IMR-90 (cell line): ENCODE measurements around the gene TK2. TPM values are rescaled to one million over a fixed set of nuclear protein-coding genes. Genes with fewer than 3 reads are reported as not detected.
A peak's percentile ranks its signal among the peaks of the same experiment; 100 is the strongest.

ENCODE experiments used
- ATAC-seq: fragments of 200-7000 bp; cut with Tn5 transposase; 2 replicates; pipeline ENCODE4 v1.9.1; 2020; ENCODE audit warnings: low read depth, mild to moderate bottlenecking, moderate library complexity
- BruUV-seq: library from RNA; stranded (reverse); fragments of 400-500 nt; replicated peaks from 2 replicates; lab custom pipeline; 2021; lab: Mats Ljungman, UMichigan
- CTCF ChIA-PET: fragments of 300-600 bp; formaldehyde crosslinking; extraction: SDS; loops from one replicate; lab custom pipeline; 2021; ENCODE audit warnings: antibody characterized with exemption; lab: Yijun Ruan, JAX
- POLR2A ChIA-PET: fragments of 300-600 bp; sonication (Branson Sonifier 250); formaldehyde crosslinking; loops from one replicate; lab custom pipeline; 2022; ENCODE audit warnings: antibody characterized with exemption; ENCODE audit not compliant: unreplicated experiment; lab: Charles Lee
- DNase-seq: peaks from one replicate; pipeline ENCODE4 v3.0.0; 2013
- H2AFZ ChIP-seq: replicated peaks from 2 replicates; pipeline ENCODE3; 2013; ENCODE audit warnings: low read length, mild to moderate bottlenecking; ENCODE audit not compliant: poor library complexity
- H2AK5ac ChIP-seq: 2 replicates; pipeline ENCODE4 v1.6.1; 2013; ENCODE audit warnings: low read depth, low read length, inconsistent platforms
- H2AK9ac ChIP-seq: replicated peaks from 2 replicates; pipeline ENCODE3; 2013; ENCODE audit warnings: mild to moderate bottlenecking, low read depth, low read length, moderate library complexity; ENCODE audit not compliant: poor library complexity
- H2BK120ac ChIP-seq: 2 replicates; pipeline ENCODE4 v1.6.1; 2013; ENCODE audit warnings: low read depth, low read length, inconsistent platforms
- H2BK15ac ChIP-seq: 3 replicates; pipeline ENCODE4 v1.6.1; 2013; ENCODE audit warnings: low read depth, low read length, inconsistent platforms
- H2BK20ac ChIP-seq: 2 replicates; pipeline ENCODE4 v1.6.1; 2013; ENCODE audit warnings: low read depth, mild to moderate bottlenecking, inconsistent platforms, low read length, moderate library complexity
- H2BK5ac ChIP-seq: 2 replicates; pipeline ENCODE4 v1.6.1; 2013; ENCODE audit warnings: mild to moderate bottlenecking, low read depth, low read length, inconsistent platforms; ENCODE audit not compliant: poor library complexity, severe bottlenecking
- H3K14ac ChIP-seq: replicated peaks from 2 replicates; pipeline ENCODE4 v1.6.1; 2013; ENCODE audit warnings: low read depth, low read length, inconsistent platforms
- H3K18ac ChIP-seq: 2 replicates; pipeline ENCODE4 v1.6.1; 2013; ENCODE audit warnings: low read depth, low read length, control low read depth
- H3K23ac ChIP-seq: 2 replicates; pipeline ENCODE4 v1.6.1; 2013; ENCODE audit warnings: low read depth, low read length, inconsistent platforms
- H3K27ac ChIP-seq: 2 replicates; pipeline ENCODE4 v1.5.1; 2013; ENCODE audit warnings: mild to moderate bottlenecking, control low read depth, low read length; ENCODE audit not compliant: insufficient read depth
- H3K27me3 ChIP-seq: 2 replicates; pipeline ENCODE4 v1.6.1; 2013; ENCODE audit warnings: low read length; ENCODE audit not compliant: control insufficient read depth, insufficient read depth
- H3K36me3 ChIP-seq: 2 replicates; pipeline ENCODE4 v1.6.1; 2013; ENCODE audit warnings: low read length, mixed read lengths; ENCODE audit not compliant: control insufficient read depth, insufficient read depth
- H3K4ac ChIP-seq: 2 replicates; pipeline ENCODE4 v1.6.1; 2013; ENCODE audit warnings: low read depth, low read length, inconsistent platforms
- H3K4me1 ChIP-seq: 2 replicates; pipeline ENCODE4 v1.6.1; 2013; ENCODE audit warnings: low read length, mixed read lengths; ENCODE audit not compliant: control insufficient read depth, insufficient read depth
- H3K4me2 ChIP-seq: 2 replicates; pipeline ENCODE4 v1.6.1; 2013; ENCODE audit warnings: low read depth, mild to moderate bottlenecking, control low read depth, low read length, moderate library complexity
- H3K4me3 ChIP-seq: 2 replicates; pipeline ENCODE4 v1.5.1; 2013; ENCODE audit warnings: low read depth, mild to moderate bottlenecking, control low read depth, low read length, moderate library complexity; ENCODE audit not compliant: insufficient read depth
- H3K56ac ChIP-seq: 2 replicates; pipeline ENCODE4 v1.6.1; 2013; ENCODE audit warnings: low read length, inconsistent platforms; ENCODE audit not compliant: insufficient read depth; ENCODE audit errors: extremely low read depth
- H3K79me1 ChIP-seq, 2 experiments: 2 replicates each; pipeline ENCODE4 v1.6.1; 2013; ENCODE audit warnings: low read length in 2 of 2, inconsistent platforms in 1 of 2, low read depth in 1 of 2
- H3K9ac ChIP-seq: 2 replicates; pipeline ENCODE4 v1.6.1; 2013; ENCODE audit warnings: low read depth, low read length, control low read depth
- H3K9me1 ChIP-seq: 2 replicates; pipeline ENCODE4 v1.6.1; 2013; ENCODE audit warnings: low read length, inconsistent platforms; ENCODE audit not compliant: insufficient read depth
- H3K9me3 ChIP-seq: 2 replicates; pipeline ENCODE4 v1.6.1; 2013; ENCODE audit warnings: low read length; ENCODE audit not compliant: control insufficient read depth, insufficient read depth
- H4K20me1 ChIP-seq: 2 replicates; pipeline ENCODE4 v1.6.1; 2013; ENCODE audit warnings: low read length, inconsistent platforms; ENCODE audit not compliant: insufficient read depth
- H4K5ac ChIP-seq: 2 replicates; pipeline ENCODE4 v1.6.1; 2013; ENCODE audit warnings: mild to moderate bottlenecking, low read depth, low read length, control low read depth
- H4K8ac ChIP-seq, 2 experiments: 2 replicates each; pipeline ENCODE4 v1.6.1; 2013; ENCODE audit warnings: low read depth in 2 of 2, low read length in 2 of 2, control low read depth in 1 of 2, inconsistent platforms in 1 of 2
- H4K91ac ChIP-seq: 2 replicates; pipeline ENCODE4 v1.6.1; 2013; ENCODE audit warnings: low read depth, low read length, inconsistent platforms; ENCODE audit not compliant: insufficient read depth
- BHLHE40 ChIP-seq: fragments of 150-350 bp; IDR thresholded peaks from 2 replicates; pipeline ENCODE4 v1.6.1; 2016; ENCODE audit warnings: mild to moderate bottlenecking, low read depth, low read length
- CEBPB ChIP-seq: IDR thresholded peaks from 2 replicates; pipeline ENCODE4 v1.6.1; 2012; ENCODE audit warnings: low read depth, low read length, improper control_type of control experiment
- RAD21 ChIP-seq: IDR thresholded peaks from 2 replicates; pipeline ENCODE4 v1.6.1; 2012; ENCODE audit warnings: low read length, improper control_type of control experiment
- WGBS, 2 experiments: methylation state at CpG; one replicate each; pipeline versions ENCODE4 v1.1.5 to v1.1.7; 2013; ENCODE audit warnings: missing lambda C conversion rate in 2 of 2; ENCODE audit not compliant: insufficient read length in 1 of 2; ENCODE audit errors: extremely low coverage in 2 of 2; 5-methylcytosine and 5-hydroxymethylcytosine counted together
- dilution Hi-C: fragments of 300-500 bp; cut with HindIII; formaldehyde crosslinking; loops from one replicate; pipeline ENCODE4 v1.14.3; 2018; ENCODE audit warnings: low sequenced_read_pairs; ENCODE audit not compliant: unreplicated experiment
- in situ Hi-C: fragments of 300-500 bp; cut with MboI; formaldehyde crosslinking; loops from 3 replicates; pipeline ENCODE4 v1.14.3; 2019; ENCODE audit warnings: low sequenced_read_pairs, inconsistent platforms, mixed read lengths
- intact Hi-C: fragments of 100-400 bp; cut with micrococcal nuclease; formaldehyde crosslinking; loops from 2 replicates; pipeline ENCODE4 v1.10.0; 2022
- polyA plus RNA-seq, 3 experiments: library from polyadenylated mRNA; depleted of rRNA; stranded (reverse); fragments of >200 nt; gene quantifications; 2 replicates each; pipeline ENCODE4 v1.2.3, GENCODE V29; 2012; ENCODE audit warnings: low replicate concordance in 1 of 3
- total RNA-seq: library from RNA; depleted of rRNA; stranded (reverse); fragments of >200 nt; gene quantifications from 2 replicates; pipeline ENCODE4 v1.2.3, GENCODE V29; 2012
- TF ChIP-seq, protein P1 (sequence below): fragments of 150-350 bp; IDR thresholded peaks from 2 replicates; pipeline ENCODE4 v1.6.1; 2016; ENCODE audit warnings: low read depth, mild to moderate bottlenecking, low read length, moderate library complexity, borderline replicate concordance
- TF ChIP-seq, protein P2 (sequence below): fragments of 150-350 bp; IDR thresholded peaks from 2 replicates; pipeline ENCODE4 v1.6.1; 2017; ENCODE audit warnings: mild to moderate bottlenecking, antibody characterized with exemption, low read length, low read depth

TK2 gene
- total and polyA plus RNA-seq, 2 of the 4 experiments (the other 2 are of a cell fraction), result 14.7 to 16.5 TPM

DNA sequence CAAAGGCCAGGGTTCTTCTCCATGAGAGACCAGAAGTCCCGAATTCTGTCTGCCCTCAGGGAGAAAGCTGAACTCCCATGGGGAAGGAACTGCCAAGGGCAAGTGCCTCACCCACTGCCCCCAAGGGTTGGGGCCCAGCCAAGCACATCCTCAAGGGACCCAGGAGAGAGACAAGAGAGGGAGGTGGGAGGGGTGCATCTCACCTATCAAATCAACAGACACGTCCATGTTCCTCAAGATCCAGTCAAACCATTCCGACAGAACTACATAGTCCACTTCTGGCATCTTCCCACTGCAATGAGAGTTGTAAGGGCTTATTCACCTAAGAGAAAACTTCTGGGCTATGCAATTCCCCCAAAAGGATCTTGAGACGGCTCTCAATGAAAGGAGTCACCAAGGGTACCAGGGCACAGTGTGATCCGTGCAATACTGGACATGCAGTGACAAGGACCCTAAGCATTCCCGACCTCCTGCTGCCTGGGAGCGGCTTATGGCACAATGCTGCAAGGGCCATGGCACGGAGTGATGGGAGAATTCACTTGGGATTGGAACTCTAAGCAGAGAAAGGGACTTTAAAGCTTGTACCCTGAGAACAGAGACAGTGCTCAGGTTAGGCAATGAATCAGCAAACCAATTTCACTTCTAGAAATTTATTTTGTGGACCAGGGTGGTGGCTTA lies 32.2 kb downstream of the TK2 start:
- H2BK20ac ChIP-seq, result peak overlapping the region; percentile 97
- H3K9me1 ChIP-seq, result peaks cover 48% of the 10 kb centered on the region
- peak overlapping the region; percentile 93 for H2BK5ac ChIP-seq
- peak overlapping the region; percentile 91 to 99 for H4K8ac ChIP-seq
- peak overlapping the region; percentile 46; the same call in 1 of the 2 replicates for H3K9ac ChIP-seq
- peak overlapping the region; percentile 99 for H3K4ac ChIP-seq
- no peak for DNase-seq
- TF ChIP-seq BHLHE40 (no peak), RAD21 (no peak), CEBPB (no peak)
- TF ChIP-seq, protein P1, sequence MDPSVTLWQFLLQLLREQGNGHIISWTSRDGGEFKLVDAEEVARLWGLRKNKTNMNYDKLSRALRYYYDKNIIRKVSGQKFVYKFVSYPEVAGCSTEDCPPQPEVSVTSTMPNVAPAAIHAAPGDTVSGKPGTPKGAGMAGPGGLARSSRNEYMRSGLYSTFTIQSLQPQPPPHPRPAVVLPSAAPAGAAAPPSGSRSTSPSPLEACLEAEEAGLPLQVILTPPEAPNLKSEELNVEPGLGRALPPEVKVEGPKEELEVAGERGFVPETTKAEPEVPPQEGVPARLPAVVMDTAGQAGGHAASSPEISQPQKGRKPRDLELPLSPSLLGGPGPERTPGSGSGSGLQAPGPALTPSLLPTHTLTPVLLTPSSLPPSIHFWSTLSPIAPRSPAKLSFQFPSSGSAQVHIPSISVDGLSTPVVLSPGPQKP, result no peak
- TF ChIP-seq, protein P2, sequence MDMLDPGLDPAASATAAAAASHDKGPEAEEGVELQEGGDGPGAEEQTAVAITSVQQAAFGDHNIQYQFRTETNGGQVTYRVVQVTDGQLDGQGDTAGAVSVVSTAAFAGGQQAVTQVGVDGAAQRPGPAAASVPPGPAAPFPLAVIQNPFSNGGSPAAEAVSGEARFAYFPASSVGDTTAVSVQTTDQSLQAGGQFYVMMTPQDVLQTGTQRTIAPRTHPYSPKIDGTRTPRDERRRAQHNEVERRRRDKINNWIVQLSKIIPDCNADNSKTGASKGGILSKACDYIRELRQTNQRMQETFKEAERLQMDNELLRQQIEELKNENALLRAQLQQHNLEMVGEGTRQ, result no peak
- peak overlapping the region; percentile 97 for H3K14ac ChIP-seq
- peak overlapping the region; percentile 99 for H4K91ac ChIP-seq
- peak overlapping the region; percentile 97; the same call in 2 of the 3 replicates for H2BK15ac ChIP-seq
- in situ Hi-C loops, result no loop called here
- peak overlapping the region; percentile 97 for H2BK120ac ChIP-seq
- H3K79me1 ChIP-seq, result peaks cover 3 to 46% of the 10 kb centered on the region in 2 experiments; a peak in 3 of 4 replicates
- no peaks in the 10 kb centered on the region; the same call in 1 of the 2 replicates for H4K20me1 ChIP-seq
- peak overlapping the region; percentile 90; the same call in 1 of the 2 replicates for H3K23ac ChIP-seq
- H3K4me3 ChIP-seq, result no peak overlapping the region
- H2AK9ac ChIP-seq, result peak overlapping the region; percentile 50
- H3K27ac ChIP-seq, result peak overlapping the region; percentile 95
- H3K36me3 ChIP-seq, result peaks cover 2% of the 10 kb centered on the region; the same call in 1 of the 2 replicates
- dilution Hi-C loops, result no loop called here
- no peak overlapping the region for H3K4me2 ChIP-seq
- peak overlapping the region; percentile 91 for H3K18ac ChIP-seq
- peak overlapping the region; percentile 98 for H2AK5ac ChIP-seq
- POLR2A ChIA-PET, result no interaction called here
- intact Hi-C loops, result no loop called here
- ATAC-seq, result no peak
- H3K9me3 ChIP-seq, result no peaks in the 10 kb centered on the region
- WGBS, 2 experiments, result 80% methylated on average over 1 of the region's 8 CpGs; no CpG with 5 or more reads in 1 of the 2 experiments
- CTCF ChIA-PET, result no interaction called here
- BruUV-seq, result no TSS peak
- no peaks in the 10 kb centered on the region for H3K27me3 ChIP-seq
- peaks cover 36% of the 10 kb centered on the region for H3K4me1 ChIP-seq
- no peak overlapping the region for H2AFZ ChIP-seq
- H4K5ac ChIP-seq, result peak overlapping the region; percentile 92
- peak overlapping the region; percentile 88 for H3K56ac ChIP-seq
